PC-3 (cell line): ENCODE measurements around the gene HOXB7. TPM values are rescaled to one million over a fixed set of nuclear protein-coding genes. Genes with fewer than 3 reads are reported as not detected.

Experiments
- ATAC-seq: fragments of 200-7000 bp; cut with Tn5 transposase; 2 replicates; pipeline ENCODE4 v1.9.1; 2020; ENCODE audit warnings: mild to moderate bottlenecking, moderate library complexity
- BruUV-seq: library from RNA; stranded (reverse); fragments of 400-500 nt; replicated peaks from 2 replicates; lab custom pipeline; 2021; lab: Mats Ljungman, UMichigan
- CTCF ChIA-PET: fragments of 300-600 bp; sonication (Branson Sonifier 250); formaldehyde crosslinking; loops from one replicate; lab custom pipeline; 2022; ENCODE audit warnings: antibody characterized with exemption; lab: Charles Lee
- POLR2A ChIA-PET: fragments of 300-600 bp; sonication (Branson Sonifier 250); formaldehyde crosslinking; loops from one replicate; lab custom pipeline; 2022; ENCODE audit warnings: antibody characterized with exemption; ENCODE audit not compliant: unreplicated experiment; lab: Charles Lee
- DNase-seq: peaks from one replicate; pipeline ENCODE4 v3.0.0-alpha.2; 2015
- H2AFZ ChIP-seq: fragments of 300-600 bp; sonication (generic); 2 replicates; pipeline ENCODE4 v1.6.0; 2016; ENCODE audit warnings: antibody characterized with exemption, low read length
- H3F3A ChIP-seq: fragments of 300-600 bp; sonication (generic); one replicate; pipeline ENCODE4 v1.6.0; 2017; ENCODE audit warnings: antibody characterized with exemption, low read length, control low read depth, mild to moderate bottlenecking; ENCODE audit not compliant: unreplicated experiment
- H3K27ac ChIP-seq: fragments of 300-600 bp; sonication (generic); 2 replicates; pipeline ENCODE4 v1.5.1; 2016; ENCODE audit warnings: mild to moderate bottlenecking, low read length
- H3K27me3 ChIP-seq: fragments of 300-600 bp; sonication (generic); 2 replicates; pipeline ENCODE4 v1.6.1; 2016; ENCODE audit warnings: low read length, mixed read lengths
- H3K36me3 ChIP-seq: fragments of 300-600 bp; sonication (generic); 2 replicates; pipeline ENCODE4 v1.6.1; 2016; ENCODE audit warnings: low read depth, mixed run types, low read length, mixed read lengths
- H3K4me1 ChIP-seq: fragments of 300-600 bp; sonication (generic); 2 replicates; pipeline ENCODE4 v1.5.1; 2016; ENCODE audit warnings: low read length; ENCODE audit not compliant: insufficient read depth
- H3K4me2 ChIP-seq: fragments of 300-600 bp; sonication (generic); 2 replicates; pipeline ENCODE4 v1.6.0; 2016; ENCODE audit warnings: low read length
- H3K4me3 ChIP-seq: fragments of 300-600 bp; sonication (generic); 2 replicates; pipeline ENCODE4 v1.5.1; 2016; ENCODE audit warnings: mild to moderate bottlenecking, low read length, mixed read lengths
- H3K79me2 ChIP-seq: fragments of 300-600 bp; sonication (generic); 2 replicates; pipeline ENCODE4 v1.6.1; 2017; ENCODE audit warnings: low read length, mixed read lengths
- H3K9ac ChIP-seq: fragments of 300-600 bp; sonication (generic); 2 replicates; pipeline ENCODE4 v1.6.0; 2016; ENCODE audit warnings: mild to moderate bottlenecking, low read length
- H3K9me2 ChIP-seq: fragments of 300-600 bp; sonication (generic); replicated peaks from 2 replicates; pipeline ENCODE4 v1.6.1; 2016; ENCODE audit warnings: mixed run types, low read length, mixed read lengths
- H3K9me3 ChIP-seq: fragments of 300-600 bp; sonication (generic); 2 replicates; pipeline ENCODE4 v1.6.1; 2016; ENCODE audit warnings: low read length, mixed read lengths
- H4K20me1 ChIP-seq: fragments of 300-600 bp; sonication (generic); 2 replicates; pipeline ENCODE4 v1.6.1; 2016; ENCODE audit warnings: low read length, mixed read lengths
- EZH2 ChIP-seq: fragments of 300-600 bp; sonication (generic); IDR thresholded peaks from one replicate; pipeline ENCODE4 v1.6.1; 2017; ENCODE audit warnings: antibody characterized with exemption, mild to moderate bottlenecking, low read length; ENCODE audit not compliant: unreplicated experiment
- EZH2phosphoT487 ChIP-seq: fragments of 300-600 bp; sonication (generic); IDR thresholded peaks from 2 replicates; pipeline ENCODE4 v1.6.1; 2018; ENCODE audit warnings: mild to moderate bottlenecking, antibody characterized with exemption, low read length, borderline replicate concordance
- intact Hi-C: fragments of 100-400 bp; cut with micrococcal nuclease; formaldehyde crosslinking; loops from 2 replicates; pipeline ENCODE4 v1.9.0; 2023
- total RNA-seq: library from RNA; depleted of rRNA; stranded (reverse); fragments of >200 nt; gene quantifications from 2 replicates; pipeline ENCODE4 v1.2.3, GENCODE V29; 2014
- TF ChIP-seq, protein P1 (sequence below): fragments of 300-600 bp; sonication (generic); conservative IDR thresholded peaks from 2 replicates; pipeline ENCODE4 v1.5.1; 2017; ENCODE audit warnings: antibody characterized with exemption, low read depth, mild to moderate bottlenecking, low read length

Gene HOXB7
- total RNA-seq, 1 experiment from 2014 or later: not detected

DNA sequence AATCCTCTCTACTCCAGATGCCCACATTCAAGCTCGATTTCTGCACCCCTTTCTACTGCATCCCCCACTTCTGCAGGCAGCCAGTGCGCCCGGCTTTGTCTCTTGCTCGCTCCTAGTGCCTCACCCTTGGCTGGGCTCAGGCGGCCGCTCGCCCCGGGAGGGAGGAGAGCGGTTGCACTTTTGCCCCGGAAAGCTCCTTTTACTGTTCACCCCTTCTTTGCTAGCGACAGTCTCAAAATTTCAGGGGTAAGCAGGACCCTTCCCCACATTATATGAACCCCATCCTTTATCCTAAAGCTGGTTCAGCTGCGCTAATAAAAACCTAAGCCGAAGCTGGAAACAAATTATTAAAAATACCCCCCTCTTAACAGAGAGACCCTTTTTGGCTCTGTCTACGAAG, 18.2 kb downstream of the HOXB7 start:
- intact Hi-C loops: no loop called here
- Histone ChIP-seq H3F3A (no peaks in the 10 kb centered on the region), H3K9ac (no peak overlapping the region), H4K20me1 (no peaks in the 10 kb centered on the region; the same call in 1 of the 2 replicates), H2AFZ (no peak overlapping the region), H3K27ac (no peak overlapping the region), H3K4me1 (peaks cover 7% of the 10 kb centered on the region; the same call in 1 of the 2 replicates), H3K9me2 (no peaks in the 10 kb centered on the region), H3K4me3 (no peak overlapping the region), H3K36me3 (no peaks in the 10 kb centered on the region), H3K79me2 (peaks cover 11% of the 10 kb centered on the region), H3K4me2 (no peak overlapping the region), H3K27me3 (no peaks in the 10 kb centered on the region), H3K9me3 (no peaks in the 10 kb centered on the region)
- BruUV-seq: no TSS peak
- CTCF ChIA-PET: interaction anchor here (1.1 kb wide), 1 partner anchor 241 kb away, joined by 14 read pairs; no protein-coding TSS in a partner anchor
- ATAC-seq (no peak), DNase-seq (no peak)
- TF ChIP-seq EZH2phosphoT487: no peak
- no peak for TF ChIP-seq EZH2
- TF ChIP-seq, protein P1, sequence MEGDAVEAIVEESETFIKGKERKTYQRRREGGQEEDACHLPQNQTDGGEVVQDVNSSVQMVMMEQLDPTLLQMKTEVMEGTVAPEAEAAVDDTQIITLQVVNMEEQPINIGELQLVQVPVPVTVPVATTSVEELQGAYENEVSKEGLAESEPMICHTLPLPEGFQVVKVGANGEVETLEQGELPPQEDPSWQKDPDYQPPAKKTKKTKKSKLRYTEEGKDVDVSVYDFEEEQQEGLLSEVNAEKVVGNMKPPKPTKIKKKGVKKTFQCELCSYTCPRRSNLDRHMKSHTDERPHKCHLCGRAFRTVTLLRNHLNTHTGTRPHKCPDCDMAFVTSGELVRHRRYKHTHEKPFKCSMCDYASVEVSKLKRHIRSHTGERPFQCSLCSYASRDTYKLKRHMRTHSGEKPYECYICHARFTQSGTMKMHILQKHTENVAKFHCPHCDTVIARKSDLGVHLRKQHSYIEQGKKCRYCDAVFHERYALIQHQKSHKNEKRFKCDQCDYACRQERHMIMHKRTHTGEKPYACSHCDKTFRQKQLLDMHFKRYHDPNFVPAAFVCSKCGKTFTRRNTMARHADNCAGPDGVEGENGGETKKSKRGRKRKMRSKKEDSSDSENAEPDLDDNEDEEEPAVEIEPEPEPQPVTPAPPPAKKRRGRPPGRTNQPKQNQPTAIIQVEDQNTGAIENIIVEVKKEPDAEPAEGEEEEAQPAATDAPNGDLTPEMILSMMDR: no peak
- POLR2A ChIA-PET: no interaction called here

DNA sequence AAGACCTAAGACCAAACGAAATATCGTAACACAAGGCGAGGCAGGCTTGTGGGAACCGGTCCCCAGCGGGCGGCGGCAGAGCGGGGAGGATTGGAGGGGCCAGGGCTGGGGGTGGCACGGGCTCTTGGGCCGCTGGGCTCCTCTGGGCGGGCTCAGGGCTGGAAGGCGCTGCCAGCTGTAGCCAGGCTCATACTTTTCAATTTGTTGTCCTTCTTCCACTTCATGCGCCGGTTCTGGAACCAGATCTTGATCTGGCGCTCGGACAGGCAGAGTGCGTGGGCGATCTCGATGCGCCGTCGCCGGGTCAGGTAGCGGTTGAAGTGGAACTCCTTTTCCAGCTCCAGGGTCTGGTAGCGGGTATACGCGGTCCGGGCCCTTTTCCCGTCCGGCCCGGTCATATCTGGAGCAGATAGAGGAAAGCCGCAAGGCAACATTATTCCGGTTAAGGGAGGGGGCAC, 18.7 kb downstream of the HOXB7 start:
- CTCF ChIA-PET: no interaction called here
- no peak for ATAC-seq
- Histone ChIP-seq H3K9me2 (no peaks in the 10 kb centered on the region), H3K27me3 (no peaks in the 10 kb centered on the region), H3K4me3 (no peak overlapping the region), H4K20me1 (no peaks in the 10 kb centered on the region; the same call in 1 of the 2 replicates), H3K4me1 (peaks cover 8% of the 10 kb centered on the region; the same call in 1 of the 2 replicates), H3K36me3 (no peaks in the 10 kb centered on the region), H3K9me3 (no peaks in the 10 kb centered on the region), H3K9ac (no peak overlapping the region), H3F3A (no peaks in the 10 kb centered on the region), H3K79me2 (peaks cover 6% of the 10 kb centered on the region), H2AFZ (no peak overlapping the region), H3K4me2 (no peak overlapping the region), H3K27ac (no peak overlapping the region)
- POLR2A ChIA-PET: no interaction called here
- BruUV-seq: no TSS peak
- intact Hi-C loops: no loop called here
- TF ChIP-seq, protein P1: no peak
- no peak for TF ChIP-seq EZH2phosphoT487
- no peak for TF ChIP-seq EZH2
- no peak for DNase-seq

DNA sequence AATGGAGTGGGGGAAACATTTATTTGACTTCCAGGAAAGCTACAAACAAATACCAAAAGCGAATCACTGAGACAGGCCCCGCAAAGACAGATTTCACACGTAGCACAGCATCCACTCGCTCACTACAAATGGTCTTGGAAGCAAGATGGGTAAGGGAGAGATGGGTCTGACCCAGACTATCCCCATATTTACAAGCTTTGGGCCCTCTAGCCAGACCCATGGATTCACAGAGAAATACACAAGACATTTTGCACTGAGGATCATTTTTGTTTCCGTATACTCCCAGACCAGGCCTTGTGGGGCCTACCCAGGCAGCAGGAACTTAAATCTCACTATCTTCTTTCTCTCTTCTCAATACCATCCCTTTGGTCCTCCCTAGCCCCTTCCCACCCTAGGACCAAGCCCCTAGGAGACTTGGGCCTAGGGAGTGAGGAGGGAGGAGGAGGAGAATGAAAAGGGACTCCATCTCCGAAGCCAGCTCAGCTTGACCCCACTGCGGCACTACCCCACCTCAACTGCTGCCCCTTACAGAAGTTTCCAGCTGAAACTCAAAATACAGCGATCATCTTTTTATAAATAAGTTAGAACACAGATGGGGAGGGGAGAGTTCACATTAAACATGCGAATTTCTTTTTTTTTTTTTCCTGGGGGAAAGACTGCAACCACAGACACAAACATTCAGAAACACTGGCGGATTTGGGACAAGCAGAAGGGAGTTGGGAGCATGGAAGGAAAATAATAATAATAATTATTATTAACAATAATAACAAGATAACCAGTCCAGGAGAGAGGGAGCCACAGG, 19.4 kb downstream of the HOXB7 start:
- H3K4me2 ChIP-seq: no peak overlapping the region

More for the DNA sequence above, 19.4 kb downstream of the HOXB7 start:
- intact Hi-C loops: no loop called here
- ATAC-seq (no peak), DNase-seq (no peak)
- Histone ChIP-seq H3K4me1 (peaks cover 8% of the 10 kb centered on the region; the same call in 1 of the 2 replicates), H4K20me1 (no peaks in the 10 kb centered on the region), H2AFZ (no peak overlapping the region), H3K79me2 (no peaks in the 10 kb centered on the region), H3K27me3 (no peaks in the 10 kb centered on the region), H3K27ac (no peak overlapping the region), H3F3A (no peaks in the 10 kb centered on the region), H3K36me3 (no peaks in the 10 kb centered on the region), H3K4me3 (no peak overlapping the region), H3K9ac (no peak overlapping the region), H3K9me2 (no peaks in the 10 kb centered on the region), H3K9me3 (no peaks in the 10 kb centered on the region)
- CTCF ChIA-PET: interaction anchor here (0.7 kb wide), 1 partner anchor 327 kb away, joined by 4 read pairs; no protein-coding TSS in a partner anchor
- no TSS peak for BruUV-seq
- POLR2A ChIA-PET: no interaction called here
- TF ChIP-seq EZH2 (no peak), EZH2phosphoT487 (no peak)
- TF ChIP-seq, protein P1: no peak
